GM12878 (cell line): Measurements from ENCODE around the gene EDEM2.

Source experiments
- CBFB ChIP-seq: IDR thresholded peaks from 2 replicates; pipeline ENCODE4 v1.6.1; 2016; ENCODE audit warnings: antibody characterized with exemption, low read depth
- EGR1 ChIP-seq, 2 experiments: IDR thresholded peaks; 1 replicate in 1 of 2; 2 replicates in 1 of 2; pipeline ENCODE4 v1.6.1; 2011 to 2012; ENCODE audit warnings: low read depth in 2 of 2, low read length in 2 of 2, borderline replicate concordance in 1 of 2, mild to moderate bottlenecking in 1 of 2, moderate library complexity in 1 of 2
- HDAC2 ChIP-seq: fragments of 200-600 bp; sonication (generic); IDR thresholded peaks from 2 replicates; pipeline ENCODE4 v1.6.1; 2017
- MXI1 ChIP-seq: fragments of 150-350 bp; IDR thresholded peaks from 2 replicates; pipeline ENCODE4 v1.6.1; 2011; ENCODE audit warnings: low read depth, mild to moderate bottlenecking, inconsistent platforms, low read length, improper control_type of control experiment
- POLR2A ChIP-seq: IDR thresholded peaks from 2 replicates; pipeline ENCODE4 v1.6.1; 2011; ENCODE audit warnings: low read depth, mild to moderate bottlenecking, low read length
- POLR2AphosphoS5 ChIP-seq: IDR thresholded peaks from 2 replicates; pipeline ENCODE4 v1.6.1; 2011; ENCODE audit warnings: mild to moderate bottlenecking, low read length, inconsistent platforms
- TARDBP ChIP-seq: IDR thresholded peaks from 2 replicates; pipeline ENCODE4 v1.6.1; 2016; ENCODE audit warnings: borderline replicate concordance
- TF ChIP-seq, protein P1 (sequence below), 3 experiments: IDR thresholded peaks in 2 of 3; conservative IDR thresholded peaks in 1 of 3; 2 replicates each; pipeline ENCODE4 v1.5.1; 2011; ENCODE audit warnings: low read depth in 3 of 3, low read length in 3 of 3, mild to moderate bottlenecking in 3 of 3, control low read depth in 2 of 3, moderate library complexity in 2 of 3, inconsistent platforms in 1 of 3, mixed read lengths in 1 of 3; ENCODE audit not compliant: control insufficient read depth in 2 of 3, insufficient read depth in 1 of 3; ENCODE audit errors: extremely low read depth in 1 of 3

DNA sequence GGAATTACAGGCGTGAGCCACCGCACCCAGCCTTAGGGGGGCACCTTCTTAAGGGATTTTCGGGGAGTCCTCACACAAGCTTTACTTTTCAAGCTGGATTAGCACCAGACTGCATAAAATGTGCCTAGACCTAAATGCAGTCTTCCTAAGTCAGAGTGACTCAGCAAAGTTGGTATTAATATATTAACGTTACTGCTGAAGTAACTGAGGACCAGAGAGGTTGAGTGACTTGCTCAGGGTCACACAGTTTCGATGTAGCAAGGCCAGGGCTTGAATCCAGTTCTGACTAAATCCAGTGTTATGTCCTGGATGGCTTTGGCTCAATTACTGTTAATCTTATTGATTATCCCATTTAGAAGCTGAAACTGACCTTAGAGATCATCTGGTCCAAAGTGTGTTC lies 13.4 kb downstream of the EDEM2 start:
- no peak for TF ChIP-seq TARDBP
- TF ChIP-seq EGR1 (IDR thresholded peaks at IDR 0.05; ENCODE audit: borderline replicate concordance in 1 of 2, low read depth in 2 of 2, low read length in 2 of 2): no peak
- no peak for TF ChIP-seq HDAC2
- TF ChIP-seq, protein P1, sequence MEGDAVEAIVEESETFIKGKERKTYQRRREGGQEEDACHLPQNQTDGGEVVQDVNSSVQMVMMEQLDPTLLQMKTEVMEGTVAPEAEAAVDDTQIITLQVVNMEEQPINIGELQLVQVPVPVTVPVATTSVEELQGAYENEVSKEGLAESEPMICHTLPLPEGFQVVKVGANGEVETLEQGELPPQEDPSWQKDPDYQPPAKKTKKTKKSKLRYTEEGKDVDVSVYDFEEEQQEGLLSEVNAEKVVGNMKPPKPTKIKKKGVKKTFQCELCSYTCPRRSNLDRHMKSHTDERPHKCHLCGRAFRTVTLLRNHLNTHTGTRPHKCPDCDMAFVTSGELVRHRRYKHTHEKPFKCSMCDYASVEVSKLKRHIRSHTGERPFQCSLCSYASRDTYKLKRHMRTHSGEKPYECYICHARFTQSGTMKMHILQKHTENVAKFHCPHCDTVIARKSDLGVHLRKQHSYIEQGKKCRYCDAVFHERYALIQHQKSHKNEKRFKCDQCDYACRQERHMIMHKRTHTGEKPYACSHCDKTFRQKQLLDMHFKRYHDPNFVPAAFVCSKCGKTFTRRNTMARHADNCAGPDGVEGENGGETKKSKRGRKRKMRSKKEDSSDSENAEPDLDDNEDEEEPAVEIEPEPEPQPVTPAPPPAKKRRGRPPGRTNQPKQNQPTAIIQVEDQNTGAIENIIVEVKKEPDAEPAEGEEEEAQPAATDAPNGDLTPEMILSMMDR (IDR thresholded peaks at IDR 0.05 in 2 of 3, conservative IDR thresholded peaks at IDR 0.05 in 1 of 3; ENCODE audit: control insufficient read depth in 2 of 3, extremely low read depth in 1 of 3, insufficient read depth in 1 of 3, low read depth in 3 of 3, low read length in 3 of 3): no peak
- no peak for TF ChIP-seq MXI1
- no peak for TF ChIP-seq CBFB
- TF ChIP-seq POLR2A: no peak
- TF ChIP-seq POLR2AphosphoS5: no peak
